ENCODE data around the gene GLRX. TPM values are rescaled to one million over a fixed set of nuclear protein-coding genes. Genes with fewer than 3 reads are reported as not detected.

GLRX gene
- total and polyA plus RNA-seq, 8 donors, result 21.8 to 98.1 (median 28.6) TPM

GRCh38 chr5:95778713-95779436, 43.7 kb downstream of the GLRX start:
- no peak for TF ChIP-seq CTCF (IDR thresholded peaks at IDR 0.05)
- Histone ChIP-seq H3K4me1 (peaks cover 1 to 32% of the 10 kb centered on the region in 2 donors), H3K27ac (peak overlapping the region in 1 of 2 donors; percentile 70), H3K9me3 (no peaks in the 10 kb centered on the region), H3K4me3 (no peak overlapping the region), H3K36me3 (no peaks in the 10 kb centered on the region), H3K27me3 (no peaks in the 10 kb centered on the region)
- intact Hi-C loops (cut with DNase I), result no loop called here
- ATAC-seq (peak; percentile 10), DNase-seq (no peak)

- DNase-seq, result no peak
- intact Hi-C loops (cut with DNase I), result no loop called here
- no peaks in the 10 kb centered on the region for H3K9me3 ChIP-seq
- no peak overlapping the region for H3K27ac ChIP-seq
- H3K4me3 ChIP-seq, result no peak overlapping the region
- no peak for ATAC-seq
- no peak for TF ChIP-seq CTCF (IDR thresholded peaks at IDR 0.05)
- H3K36me3 ChIP-seq, result no peaks in the 10 kb centered on the region
- H3K27me3 ChIP-seq, result no peaks in the 10 kb centered on the region
- peaks cover 5 to 41% of the 10 kb centered on the region in 2 donors for H3K4me1 ChIP-seq
These were observed 45.1 kb downstream of the GLRX start for GRCh38 chr5:95777441-95777840.

- DNase-seq, result no peak
- intact Hi-C loops (cut with DNase I), result no loop called here
- H3K27me3 ChIP-seq, result no peaks in the 10 kb centered on the region
- no peaks in the 10 kb centered on the region for H3K9me3 ChIP-seq
- peaks cover 0 to 12% of the 10 kb centered on the region in 2 donors for H3K36me3 ChIP-seq
- no peak for TF ChIP-seq CTCF (IDR thresholded peaks at IDR 0.05)
- H3K4me1 ChIP-seq, result peaks cover 5 to 12% of the 10 kb centered on the region in 2 donors
- H3K4me3 ChIP-seq, result no peak overlapping the region
- H3K27ac ChIP-seq, result no peak overlapping the region
- peak; percentile 25 for ATAC-seq
These were observed 49.0 kb downstream of the GLRX start for GRCh38 chr5:95773335-95774059.

GRCh38 chr5:95771892-95772291, 50.6 kb downstream of the GLRX start:
- no peak overlapping the region for H3K4me3 ChIP-seq
- DNase-seq, result no peak
- peaks cover 5 to 12% of the 10 kb centered on the region in 2 donors for H3K4me1 ChIP-seq
- no peaks in the 10 kb centered on the region for H3K9me3 ChIP-seq
- intact Hi-C loops (cut with DNase I), result no loop called here
- H3K27ac ChIP-seq, result no peak overlapping the region
- H3K36me3 ChIP-seq, result peaks cover 0 to 17% of the 10 kb centered on the region in 2 donors
- ATAC-seq, result no peak
- H3K27me3 ChIP-seq, result no peaks in the 10 kb centered on the region
- no peak for TF ChIP-seq CTCF (IDR thresholded peaks at IDR 0.05)

All from left lung (tissue), 10 donors.